ENCODE data around the gene CRISP3.
"Not testable (repeated sequence)": the region's sequence is repeated elsewhere in the genome, so short reads cannot be mapped to it uniquely, and the experiment has no call there.

CRISP3 gene, protein sequence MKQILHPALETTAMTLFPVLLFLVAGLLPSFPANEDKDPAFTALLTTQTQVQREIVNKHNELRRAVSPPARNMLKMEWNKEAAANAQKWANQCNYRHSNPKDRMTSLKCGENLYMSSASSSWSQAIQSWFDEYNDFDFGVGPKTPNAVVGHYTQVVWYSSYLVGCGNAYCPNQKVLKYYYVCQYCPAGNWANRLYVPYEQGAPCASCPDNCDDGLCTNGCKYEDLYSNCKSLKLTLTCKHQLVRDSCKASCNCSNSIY

GRCh38 chr6:49744259-49744658, at the start of gene CRISP3:
Gene CRISP3, minus strand, starts transcription at chr6:49744388. Its CDS starts 21 bp downstream, at chr6:49744367.
- no peak for DNase-seq (ENCODE audit: low read depth)

DNA sequence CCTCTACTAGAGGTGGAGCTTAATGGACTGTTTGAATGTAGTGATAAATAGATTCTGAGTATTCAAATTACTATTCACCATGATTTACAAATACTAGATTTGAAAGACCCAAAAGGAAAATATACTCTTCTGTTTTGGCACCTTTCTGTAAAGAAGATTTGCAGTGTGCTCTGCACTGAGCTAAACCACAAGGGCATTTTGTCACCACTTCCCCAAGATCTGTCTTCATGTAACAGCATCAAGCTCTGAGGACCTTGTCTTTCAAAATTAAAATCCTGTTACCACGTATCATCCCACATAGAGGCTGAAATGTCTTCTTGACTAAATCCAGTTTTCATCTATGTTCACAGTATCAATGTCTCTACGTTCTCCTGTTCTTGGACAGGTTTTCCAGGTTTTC, 46.2 kb upstream of the CRISP3 start:
- no peak for DNase-seq (ENCODE audit: low read depth)

DNA sequence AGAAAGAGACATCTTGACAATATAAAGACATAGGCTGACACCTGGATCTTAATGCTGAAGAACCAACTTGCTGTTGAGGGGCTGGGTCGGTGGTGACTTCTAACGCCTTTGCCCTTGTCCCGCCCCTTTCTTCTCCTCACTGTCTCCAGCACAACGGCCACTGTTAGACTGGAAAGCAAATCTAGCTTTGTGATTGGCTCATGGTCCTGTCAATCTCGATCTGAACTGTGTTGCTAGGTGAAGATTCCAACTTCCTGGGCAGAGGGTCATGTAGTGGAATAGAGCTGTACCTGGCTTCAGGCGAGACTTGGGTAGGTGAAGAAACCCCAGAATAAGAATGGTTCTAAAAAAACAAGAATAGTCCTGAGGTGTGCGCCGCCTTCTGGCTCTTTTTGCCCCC, 43.0 kb upstream of the CRISP3 start, which contains the start of gene PGK2:
PGK2 (minus strand) TSS at position 110 of the 400 bp plus-strand sequence; CDS start at position 12, 98 bp downstream.
- DNase-seq (ENCODE audit: low read depth) = no peak

- DNase-seq (ENCODE audit: low read depth) = no peak
Observed at GRCh38 chr6:49784272-49784671, 40.1 kb upstream of the CRISP3 start.

- no peak for DNase-seq (ENCODE audit: low read depth)
Observed at GRCh38 chr6:49782725-49783124, 38.5 kb upstream of the CRISP3 start.

GRCh38 chr6:49782293-49782692, 38.1 kb upstream of the CRISP3 start:
- no peak for DNase-seq (ENCODE audit: low read depth)

- no peak for DNase-seq (ENCODE audit: low read depth)
Observed at GRCh38 chr6:49776444-49776843, 32.3 kb upstream of the CRISP3 start.

DNA sequence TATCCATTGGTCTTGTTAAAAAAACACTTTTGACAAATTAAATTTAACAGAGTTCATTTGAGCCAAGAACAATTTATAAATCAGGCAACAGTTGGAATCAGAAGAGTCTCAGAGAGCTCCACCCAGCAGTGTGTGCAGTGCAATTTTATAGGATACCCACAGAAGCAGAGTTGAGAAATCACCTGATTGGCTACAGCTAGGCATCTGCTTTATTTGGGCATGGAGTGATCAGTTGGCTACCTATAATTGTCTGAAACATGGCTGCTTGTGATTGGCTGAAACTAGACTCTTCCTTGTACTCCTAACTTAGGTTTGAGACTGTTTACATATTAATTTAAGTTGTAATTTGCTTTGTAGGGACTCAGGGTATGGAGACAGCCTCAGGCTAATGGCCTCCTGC, 30.9 kb upstream of the CRISP3 start:
- DNase-seq (ENCODE audit: low read depth) = no peak

- no peak for DNase-seq (ENCODE audit: low read depth)
Observed at GRCh38 chr6:49772285-49772684, 28.1 kb upstream of the CRISP3 start.

GRCh38 chr6:49766762-49767161, 22.6 kb upstream of the CRISP3 start:
- DNase-seq (ENCODE audit: low read depth) = no peak

- DNase-seq (ENCODE audit: low read depth) = no peak
Observed at GRCh38 chr6:49764571-49765236, 20.5 kb upstream of the CRISP3 start.

- no peak for DNase-seq (ENCODE audit: low read depth)
Observed at GRCh38 chr6:49743429-49743828, 759 bp downstream of the CRISP3 start.

DNA sequence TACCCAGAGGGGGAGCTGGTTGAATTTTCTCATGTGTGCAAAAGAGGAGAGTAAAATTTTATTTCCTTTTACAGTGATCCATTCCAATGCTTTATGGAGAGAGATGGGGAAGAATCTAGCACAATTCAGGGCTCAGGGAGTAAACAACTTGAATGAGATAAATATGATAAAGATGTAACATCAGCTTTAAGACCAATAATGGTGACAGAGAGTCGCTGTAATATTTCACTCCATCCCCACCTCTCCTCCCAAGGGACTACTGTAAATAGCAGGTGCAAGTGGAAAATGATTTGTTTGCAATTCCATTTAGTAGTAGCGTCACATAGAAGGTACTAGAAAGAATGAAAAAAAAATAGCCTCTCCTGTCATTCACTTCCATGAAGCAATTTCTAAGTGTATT, 4.8 kb downstream of the CRISP3 start:
- DNase-seq (ENCODE audit: low read depth) = no peak

DNA sequence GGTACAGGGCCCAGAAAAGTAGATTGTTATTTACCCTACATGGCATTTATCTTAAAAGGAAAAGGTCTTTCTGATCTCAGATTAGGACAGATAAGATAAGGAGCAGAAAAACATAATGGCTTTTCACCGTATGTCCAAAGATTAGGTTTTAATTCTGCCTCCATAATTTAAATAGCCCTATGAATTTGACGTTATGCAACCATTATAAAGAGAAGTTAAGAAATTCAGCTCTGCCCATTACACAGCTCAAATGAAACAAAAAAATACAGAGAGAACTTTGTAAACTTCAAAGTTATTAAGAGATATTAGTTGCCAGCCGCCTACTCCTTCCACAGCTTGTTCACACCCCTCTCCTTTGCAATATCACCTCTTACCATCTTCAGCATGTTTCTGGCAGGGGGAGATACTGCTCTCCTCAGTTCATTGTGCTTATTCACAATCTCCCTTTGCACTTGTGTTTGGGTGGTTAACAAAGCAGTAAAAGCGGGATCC, 8.1 kb downstream of the CRISP3 start:
- DNase-seq (ENCODE audit: low read depth) = no peak

DNA sequence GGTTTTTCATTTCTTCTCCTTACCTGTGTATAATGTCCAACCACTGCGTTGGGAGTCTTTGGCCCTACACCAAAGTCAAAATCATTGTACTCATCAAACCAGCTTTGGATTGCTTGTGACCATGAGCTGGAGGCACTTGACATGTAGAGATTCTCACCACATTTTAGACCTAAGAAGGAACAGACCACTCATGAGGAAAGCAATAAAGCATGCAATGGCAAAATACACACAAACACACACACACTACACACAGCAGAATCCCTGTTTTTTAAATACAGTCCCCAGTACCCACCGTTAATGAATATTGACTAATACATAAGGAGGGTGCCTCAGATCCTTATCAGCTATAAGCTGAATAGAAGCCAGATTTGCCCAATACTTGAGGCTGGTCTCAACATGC, 10.5 kb downstream of the CRISP3 start:
- no peak for DNase-seq (ENCODE audit: low read depth)

- no peak for DNase-seq (ENCODE audit: low read depth)
Observed at GRCh38 chr6:49732781-49733180, 11.4 kb downstream of the CRISP3 start.

GRCh38 chr6:49730251-49730650, 13.9 kb downstream of the CRISP3 start:
- no peak for DNase-seq (ENCODE audit: low read depth)

DNA sequence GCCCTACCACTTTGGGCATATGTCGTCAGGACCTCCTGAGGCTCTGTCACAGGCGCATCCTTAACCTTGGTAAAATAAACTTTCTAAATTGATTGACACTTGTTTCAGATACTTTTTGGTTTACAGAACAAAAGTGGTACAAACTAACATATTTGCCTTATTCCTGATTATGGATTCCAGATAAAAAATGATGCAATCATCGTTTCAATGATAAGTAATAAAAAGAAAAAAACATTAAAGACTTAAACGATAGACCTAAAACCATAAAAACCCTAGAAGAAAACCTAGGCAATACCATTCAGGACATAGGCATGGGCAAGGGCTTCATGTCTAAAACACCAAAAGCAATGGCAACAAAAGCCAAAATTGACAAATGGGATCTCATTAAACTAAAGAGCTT, 20.3 kb downstream of the CRISP3 start:
- DNase-seq (ENCODE audit: low read depth) = not testable (repeated sequence)

GRCh38 chr6:49721297-49721696, 22.9 kb downstream of the CRISP3 start:
- no peak for DNase-seq (ENCODE audit: low read depth)

GRCh38 chr6:49720372-49720771, 23.8 kb downstream of the CRISP3 start:
- DNase-seq (ENCODE audit: low read depth) = no peak

DNA sequence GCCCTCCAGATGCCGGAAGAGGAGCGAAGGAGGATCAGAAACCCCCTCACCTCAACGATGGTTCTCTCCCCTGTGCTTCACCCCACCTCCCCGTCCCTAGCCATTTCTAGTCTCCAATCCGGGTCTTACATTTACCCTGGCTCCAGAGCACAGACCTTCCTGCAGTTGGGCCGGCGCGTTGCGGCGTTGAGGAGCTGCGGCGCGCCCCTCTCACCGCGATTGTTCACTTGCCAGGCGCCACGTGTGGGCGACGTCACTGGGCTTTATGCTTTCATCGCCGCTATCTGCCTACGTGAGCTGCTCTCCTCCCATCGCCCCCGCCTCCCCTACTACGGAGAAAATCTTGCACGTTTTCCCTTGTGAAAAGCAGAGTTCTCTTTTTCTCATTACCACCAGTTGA, 30.8 kb downstream of the CRISP3 start, which contains the start of gene CRISP2:
CRISP2 (minus strand) TSS at position 198 of the 400 bp plus-strand sequence. CDS start 4,347 bp downstream, outside the sequence.
- DNase-seq (ENCODE audit: low read depth) = no peak

DNA sequence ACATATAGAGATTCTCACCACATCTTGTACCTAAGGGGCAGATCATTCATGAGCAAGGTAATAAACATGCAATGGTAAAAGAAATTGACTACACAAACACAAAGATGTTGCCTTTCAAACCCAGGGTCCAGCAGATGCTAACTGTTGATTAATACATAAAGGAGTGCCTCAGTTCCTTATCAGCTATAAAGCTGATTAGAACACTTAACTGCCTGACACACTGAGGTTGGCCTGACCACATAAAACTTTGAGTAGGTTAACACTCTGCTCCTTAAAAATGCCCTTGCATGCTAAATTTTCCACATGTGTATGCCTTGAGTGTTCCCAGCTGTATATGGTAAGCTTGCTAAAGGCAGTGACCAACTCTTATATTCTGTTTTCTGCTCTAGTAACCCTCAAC, 45.7 kb downstream of the CRISP3 start:
- DNase-seq (ENCODE audit: low read depth) = no peak

DNA sequence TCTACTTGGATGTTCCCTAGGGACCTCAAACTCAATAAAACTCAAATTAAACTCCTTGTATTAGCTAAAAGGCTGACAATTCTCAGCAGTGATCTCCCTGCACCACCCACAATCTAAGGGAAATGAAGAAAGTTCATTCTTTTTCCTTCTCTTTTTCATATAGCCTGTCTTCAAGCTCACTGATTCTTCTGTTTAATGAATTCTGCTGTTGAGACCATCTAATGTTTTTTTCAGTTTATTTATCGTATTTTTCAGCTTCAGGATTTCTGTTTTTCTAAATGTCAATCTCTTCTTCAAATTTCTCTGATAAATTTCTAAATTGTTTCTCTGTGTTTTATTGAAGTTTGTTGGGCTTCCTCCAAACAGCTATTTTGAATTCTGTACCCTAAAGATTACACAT, 50.7 kb downstream of the CRISP3 start:
- DNase-seq (ENCODE audit: low read depth) = no peak

All from activated T-cell treated with anti-CD3 and anti-CD28 coated beads for 24 hours (primary cell).